GM21367 (cell line): ENCODE data around the gene BTG1.

ENCODE experiments used
- ATAC-seq: cut with Tn5 transposase; IDR thresholded peaks from one replicate; pipeline ENCODE4 v1.9.1; 2021; ENCODE audit not compliant: unreplicated experiment

Gene BTG1, protein sequence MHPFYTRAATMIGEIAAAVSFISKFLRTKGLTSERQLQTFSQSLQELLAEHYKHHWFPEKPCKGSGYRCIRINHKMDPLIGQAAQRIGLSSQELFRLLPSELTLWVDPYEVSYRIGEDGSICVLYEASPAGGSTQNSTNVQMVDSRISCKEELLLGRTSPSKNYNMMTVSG

GRCh38 chr12:92145731-92146496 lies at the start of gene BTG1:
Gene BTG1 (minus strand): TSS chr12:92145846. CDS start chr12:92145535, 311 bp downstream.
- ATAC-seq, result peak; percentile 61

GRCh38 chr12:92194561-92194960 lies 48.9 kb upstream of the BTG1 start:
- no peak for ATAC-seq

- ATAC-seq, result no peak
Measured at GRCh38 chr12:92193846-92194245, 48.2 kb upstream of the BTG1 start.

DNA sequence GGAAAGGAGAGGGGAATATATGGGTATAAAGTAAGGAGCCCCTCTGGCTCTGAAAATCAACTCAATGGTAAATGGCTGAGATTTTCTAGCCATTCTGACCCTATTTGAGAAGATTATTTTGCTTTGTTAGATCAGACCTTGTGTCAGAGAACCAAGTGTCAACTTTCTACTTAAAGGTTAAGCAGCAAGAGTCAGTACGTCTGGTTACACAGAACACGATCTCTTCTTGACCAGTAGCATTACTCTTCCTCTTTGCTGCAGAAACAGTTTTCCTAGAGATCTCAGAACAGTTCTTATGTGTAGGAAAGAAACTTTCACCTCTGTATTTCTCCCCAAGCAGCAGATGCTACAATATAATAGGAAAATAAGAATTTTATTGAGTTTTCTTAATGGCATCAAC lies 47.4 kb upstream of the BTG1 start:
- ATAC-seq, result no peak

- ATAC-seq, result no peak
Measured at GRCh38 chr12:92192360-92192759, 46.7 kb upstream of the BTG1 start.

- ATAC-seq, result no peak
Measured at GRCh38 chr12:92191061-92191460, 45.4 kb upstream of the BTG1 start.

DNA sequence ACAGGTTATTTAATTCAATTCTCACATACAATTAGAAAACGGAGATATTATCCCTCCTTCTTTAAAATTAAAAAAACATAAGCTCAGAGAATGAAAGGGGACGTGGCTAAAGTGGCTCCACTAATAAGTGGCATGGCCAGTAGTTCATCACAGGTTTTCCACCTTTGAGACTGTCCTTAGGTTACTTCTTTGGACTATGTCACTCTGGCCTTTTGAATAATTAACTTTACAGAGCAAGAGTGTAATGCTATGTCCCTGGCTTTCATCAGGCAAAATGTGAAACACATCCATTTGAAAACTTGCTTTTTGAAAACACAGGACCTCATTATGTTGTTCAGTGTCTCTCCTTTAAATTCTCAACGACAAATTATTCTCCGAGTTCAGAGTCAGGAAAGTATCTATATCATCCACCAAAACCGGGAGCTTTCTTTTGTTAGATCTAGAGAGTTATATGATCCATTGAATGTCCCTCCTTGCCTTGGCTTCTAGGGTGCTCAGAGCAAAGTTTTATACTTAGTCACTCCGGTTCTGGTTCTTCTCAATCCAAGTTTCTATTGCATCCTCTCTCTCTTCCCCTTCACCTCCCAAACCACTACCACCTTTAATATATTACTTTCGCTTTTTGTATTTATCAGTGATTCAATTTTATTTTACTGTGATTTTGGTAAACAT lies 43.0 kb upstream of the BTG1 start:
- ATAC-seq, result no peak

DNA sequence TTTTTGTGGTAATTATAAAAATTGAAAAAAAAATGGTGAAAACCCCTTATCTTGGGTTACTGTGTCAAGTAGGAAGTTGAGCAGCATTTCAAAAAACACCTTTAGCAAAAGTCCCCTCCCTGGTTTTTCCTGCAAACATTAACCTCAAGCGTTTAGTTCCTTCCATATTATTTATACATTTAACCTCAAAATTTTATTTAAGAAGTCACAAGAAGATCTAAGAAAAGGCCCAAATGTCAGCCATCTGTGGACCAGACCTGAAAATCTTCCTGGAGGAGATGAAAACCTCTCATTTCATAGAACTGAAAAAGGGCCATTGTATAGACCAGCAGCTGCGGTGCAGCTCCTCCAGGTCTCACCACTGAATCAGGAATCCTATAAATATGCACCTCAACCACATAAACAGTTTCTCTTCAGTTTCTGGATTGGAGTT lies 40.4 kb upstream of the BTG1 start:
- ATAC-seq, result no peak

DNA sequence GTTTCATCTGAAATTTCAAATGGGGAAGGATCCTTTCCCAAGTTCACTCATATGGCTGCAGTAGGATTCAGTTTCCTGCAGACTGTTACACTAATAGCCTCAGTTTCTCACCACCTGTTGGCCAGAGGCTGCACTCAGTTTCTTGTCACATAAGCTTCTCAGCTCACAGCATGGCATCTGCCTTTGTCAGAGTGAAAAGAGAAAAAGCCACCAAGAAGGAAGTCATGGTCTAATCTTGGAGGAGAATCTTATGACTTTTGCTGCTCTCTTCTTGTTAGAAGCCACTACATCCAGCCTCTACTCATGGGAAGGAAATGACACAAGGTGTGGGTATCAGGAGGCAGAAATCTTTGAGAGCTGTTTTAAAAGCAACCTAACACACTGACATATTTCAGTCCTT lies 39.4 kb upstream of the BTG1 start:
- peak; percentile 72 for ATAC-seq

DNA sequence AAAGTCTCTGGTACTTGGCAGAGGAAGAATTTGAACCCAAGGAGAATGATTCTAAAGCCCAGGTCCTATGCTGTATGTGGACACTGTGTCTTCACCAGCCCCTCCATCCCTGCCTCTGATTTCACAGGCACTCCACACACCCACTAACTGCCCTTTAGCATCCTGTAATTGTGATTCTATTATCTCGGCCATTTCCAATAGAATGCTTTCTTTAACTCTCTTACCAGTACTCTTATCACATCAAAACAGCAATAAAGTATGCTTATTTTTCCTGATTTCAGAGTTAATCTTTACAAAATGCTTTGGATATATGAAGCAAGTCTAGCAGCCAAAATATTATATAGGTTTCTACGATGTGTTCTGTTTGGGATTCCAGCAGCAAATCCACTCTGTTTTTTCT lies 37.9 kb upstream of the BTG1 start:
- no peak for ATAC-seq

- ATAC-seq, result no peak
Measured at GRCh38 chr12:92178340-92178739, 32.7 kb upstream of the BTG1 start.

DNA sequence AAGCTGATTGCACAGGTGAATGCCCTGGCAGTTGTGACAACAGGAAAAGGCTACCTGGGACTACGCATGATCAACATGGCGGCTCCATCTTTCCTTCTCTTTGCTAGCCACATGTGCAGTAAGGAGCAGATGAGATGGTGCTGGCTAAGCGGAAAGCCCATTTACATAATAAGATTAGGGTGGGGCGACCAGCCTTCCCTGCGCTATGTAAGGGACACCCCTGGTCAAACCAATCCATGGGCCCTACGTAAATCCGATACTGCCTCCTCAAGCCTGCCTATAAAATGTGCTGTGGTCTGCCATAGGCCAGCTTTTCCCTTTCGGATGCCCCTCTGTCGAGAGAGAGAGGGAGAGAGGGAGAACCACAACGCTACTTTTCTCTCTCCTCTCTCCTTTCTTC lies 31.0 kb upstream of the BTG1 start:
- ATAC-seq, result no peak

- ATAC-seq, result no peak
Measured at GRCh38 chr12:92175961-92176360, 30.3 kb upstream of the BTG1 start.

GRCh38 chr12:92170050-92170449 lies 24.4 kb upstream of the BTG1 start:
- no peak for ATAC-seq

GRCh38 chr12:92167075-92167474 lies 21.4 kb upstream of the BTG1 start:
- no peak for ATAC-seq

DNA sequence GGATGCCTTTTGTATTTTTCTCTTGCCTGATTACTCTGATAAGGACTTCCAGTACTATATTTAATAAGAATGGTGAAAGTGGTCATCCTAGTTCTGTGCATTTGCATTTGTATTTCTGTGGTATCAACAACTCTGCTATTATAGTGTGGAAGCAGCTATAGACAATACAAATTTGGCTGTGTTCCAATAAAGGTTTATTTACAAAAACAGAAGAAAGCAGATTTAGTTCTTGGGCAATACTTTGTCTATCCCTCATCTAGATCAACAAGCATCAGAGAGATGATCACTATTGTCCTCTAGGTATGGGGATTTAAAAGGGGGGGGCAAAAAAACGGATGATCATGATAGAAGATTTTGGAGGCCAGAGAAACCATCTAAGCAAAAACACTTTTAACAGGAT lies 19.1 kb upstream of the BTG1 start:
- no peak for ATAC-seq

GRCh38 chr12:92162079-92162478 lies 16.4 kb upstream of the BTG1 start:
- no peak for ATAC-seq

DNA sequence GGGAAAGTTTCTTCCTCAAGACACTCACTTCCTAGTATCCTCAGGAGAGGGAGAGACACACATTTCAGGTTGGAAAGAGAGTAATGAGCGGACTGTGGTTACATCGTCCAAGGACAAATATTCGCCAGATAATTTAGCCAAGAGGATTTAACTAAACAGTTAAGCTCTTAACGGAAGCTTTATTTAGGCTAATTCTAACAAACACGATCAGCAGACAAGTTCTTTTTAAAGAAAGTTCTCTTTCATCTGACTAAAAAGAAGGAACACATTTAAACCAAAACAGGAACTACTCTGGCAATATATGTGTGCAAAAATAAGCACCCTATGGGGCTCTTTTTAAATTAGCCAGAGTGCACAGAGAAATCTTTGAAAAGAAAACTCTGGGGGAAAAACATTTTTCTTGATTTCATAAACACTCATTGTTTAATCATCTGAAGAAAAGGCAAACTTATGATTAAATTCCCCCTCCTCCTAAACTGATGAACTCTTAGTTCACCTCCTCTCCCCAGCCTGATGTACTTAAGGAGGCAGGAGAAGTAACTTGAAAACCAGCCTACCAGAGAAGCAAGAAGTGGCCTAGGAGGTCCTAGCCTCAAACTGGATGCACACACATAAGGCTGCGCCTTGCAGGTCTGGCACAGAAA lies 13.3 kb upstream of the BTG1 start:
- ATAC-seq, result peak; percentile 60

DNA sequence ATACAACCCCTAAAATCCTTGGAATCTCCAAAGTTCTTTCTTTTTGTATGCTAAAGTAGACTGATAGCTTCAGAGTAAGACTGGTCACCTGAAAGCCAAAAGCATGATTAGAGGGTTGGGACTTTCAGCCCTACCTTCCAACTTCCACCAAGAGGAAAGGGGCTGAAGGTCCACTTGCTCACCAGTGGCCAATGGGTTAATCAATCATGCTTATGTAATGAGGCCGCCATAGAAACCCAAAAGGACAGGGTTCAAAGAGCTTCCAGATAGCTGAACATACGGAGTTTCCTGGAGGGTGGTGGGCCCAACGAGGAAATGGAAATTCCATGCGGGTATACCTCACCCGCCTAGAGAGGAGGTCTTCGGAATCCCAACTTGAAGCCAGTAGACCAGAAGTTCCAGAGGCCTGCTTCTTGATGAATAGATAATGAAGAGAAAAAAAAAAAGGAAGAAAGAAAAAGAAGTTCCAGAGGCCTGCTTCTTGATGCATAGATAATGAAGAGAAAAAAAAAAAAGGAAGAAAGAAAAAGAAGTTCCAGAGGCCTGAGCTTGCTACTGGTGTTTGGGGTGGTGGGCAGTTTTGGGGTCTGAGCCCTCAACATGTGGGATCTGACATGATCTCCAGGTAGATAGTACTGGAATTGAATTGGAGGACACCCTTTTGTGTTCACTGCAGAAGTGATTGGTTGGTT lies 11.2 kb upstream of the BTG1 start:
- no peak for ATAC-seq

GRCh38 chr12:92156139-92156538 lies 10.5 kb upstream of the BTG1 start:
- no peak for ATAC-seq

GRCh38 chr12:92155733-92156132 lies 10.1 kb upstream of the BTG1 start:
- ATAC-seq, result no peak
